ENCODE results near the gene GRIN3B. TPM values are rescaled to one million over a fixed set of nuclear protein-coding genes. Genes with fewer than 3 reads are reported as not detected.

GRIN3B gene
- total and polyA plus RNA-seq, 2 donors (not counting 1 experiment from before 2014, with no cell fraction given) = 0.10 to 0.42 TPM

DNA sequence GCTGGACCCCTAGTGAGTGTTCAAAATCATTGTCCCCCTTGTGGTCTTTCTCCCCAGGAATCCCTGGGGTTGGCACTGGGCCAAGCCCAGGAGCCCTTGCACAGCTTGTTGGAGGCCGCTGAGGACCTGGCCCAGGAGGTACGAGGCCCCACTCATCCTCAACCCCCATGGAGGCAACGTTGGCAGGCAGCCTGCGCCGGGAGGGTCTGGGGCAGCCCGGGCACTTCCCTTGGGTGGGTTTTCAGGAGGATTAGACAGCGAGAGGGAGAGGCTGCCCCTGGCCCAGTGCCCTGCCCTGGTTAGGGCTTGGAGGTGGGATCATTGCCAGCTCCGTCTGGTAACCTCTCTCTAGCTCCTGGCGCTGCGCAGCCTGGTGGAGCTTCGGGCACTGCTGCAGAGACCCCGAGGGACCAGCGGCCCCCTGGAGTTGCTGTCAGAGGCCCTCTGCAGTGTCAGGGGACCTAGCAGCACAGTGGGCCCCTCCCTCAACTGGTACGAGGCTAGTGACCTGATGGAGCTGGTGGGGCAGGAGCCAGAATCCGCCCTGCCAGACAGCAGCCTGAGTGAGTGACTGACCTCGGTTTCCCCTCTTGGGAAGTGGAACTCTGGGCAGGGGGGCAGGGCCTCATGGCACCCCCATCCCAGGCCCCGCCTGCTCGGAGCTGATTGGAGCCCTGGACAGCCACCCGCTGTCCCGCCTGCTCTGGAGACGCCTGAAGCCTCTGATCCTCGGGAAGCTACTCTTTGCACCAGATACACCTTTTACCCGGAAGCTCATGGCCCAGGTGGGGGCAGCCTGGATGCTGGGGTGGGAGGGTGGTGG lies 42.7 kb downstream of the GRIN3B start:
- Mint-ChIP-seq H3K4me3 (peak overlapping the region; percentile 19), H3K27me3 (no peaks in the 10 kb centered on the region), H3K9me3 (ENCODE audit: insufficient read depth) (no peaks in the 10 kb centered on the region), H3K4me1 (peaks cover 38% of the 10 kb centered on the region), H3K27ac (no peak overlapping the region)
- H3K4me3 ChIP-seq (ENCODE audit: control extremely low read depth in 1 of 5, extremely low read depth in 1 of 5, insufficient read depth in 1 of 5, low read depth in 2 of 5, low read length in 4 of 5) = no peak overlapping the region
- ChIA-PET POLR2A (interaction anchor here (0.6 to 2.4 kb wide), 4 partner anchors 22 to 47 kb away, joined by 3 to 10 read pairs (median 6); no protein-coding TSS in a partner anchor), CTCF (interaction anchor here (1.2 kb wide), 1 partner anchor 22 kb away, joined by 7 read pairs; no protein-coding TSS in a partner anchor)
- no peak overlapping the region for H3K9ac ChIP-seq (ENCODE audit: low read length)
- no peak overlapping the region for H2AFZ ChIP-seq (ENCODE audit: insufficient read depth, low read depth, low read length, poor library complexity, severe bottlenecking)
- WGBS (ENCODE audit: insufficient coverage) = 97% methylated on average over 20 of the region's 23 CpGs
- H3K27me3 ChIP-seq (replicated peaks in 1 of 4; ENCODE audit: control extremely low read depth in 1 of 4, control insufficient read depth in 3 of 4, insufficient read depth in 4 of 4, low read length in 3 of 4) = no peaks in the 10 kb centered on the region
- no peak overlapping the region for H3K27ac ChIP-seq (ENCODE audit: low read length in 2 of 2)
- no peak overlapping the region for H3K4me2 ChIP-seq (replicated peaks; ENCODE audit: low read depth, low read length, poor library complexity, severe bottlenecking)
- peaks cover 0 to 50% of the 10 kb centered on the region in 2 experiments for H3K36me3 ChIP-seq (replicated peaks in 1 of 2; ENCODE audit: control extremely low read depth in 1 of 2, control insufficient read depth in 1 of 2, extremely low read depth in 1 of 2, insufficient read depth in 2 of 2, low read length in 1 of 2)
- peaks cover 0 to 4% (median 0%) of the 10 kb centered on the region in 3 donors for H3K9me3 ChIP-seq (ENCODE audit: control extremely low read depth in 1 of 3, control insufficient read depth in 2 of 3, insufficient read depth in 1 of 3, low read length in 2 of 3)
- ATAC-seq (ENCODE audit: low read depth) = no peak
- TF ChIP-seq EZH2 (IDR thresholded peaks at IDR 0.05; ENCODE audit: borderline replicate concordance, insufficient read depth, low read depth, low read length, poor library complexity, severe bottlenecking) = no peak
- TF ChIP-seq, protein P1, sequence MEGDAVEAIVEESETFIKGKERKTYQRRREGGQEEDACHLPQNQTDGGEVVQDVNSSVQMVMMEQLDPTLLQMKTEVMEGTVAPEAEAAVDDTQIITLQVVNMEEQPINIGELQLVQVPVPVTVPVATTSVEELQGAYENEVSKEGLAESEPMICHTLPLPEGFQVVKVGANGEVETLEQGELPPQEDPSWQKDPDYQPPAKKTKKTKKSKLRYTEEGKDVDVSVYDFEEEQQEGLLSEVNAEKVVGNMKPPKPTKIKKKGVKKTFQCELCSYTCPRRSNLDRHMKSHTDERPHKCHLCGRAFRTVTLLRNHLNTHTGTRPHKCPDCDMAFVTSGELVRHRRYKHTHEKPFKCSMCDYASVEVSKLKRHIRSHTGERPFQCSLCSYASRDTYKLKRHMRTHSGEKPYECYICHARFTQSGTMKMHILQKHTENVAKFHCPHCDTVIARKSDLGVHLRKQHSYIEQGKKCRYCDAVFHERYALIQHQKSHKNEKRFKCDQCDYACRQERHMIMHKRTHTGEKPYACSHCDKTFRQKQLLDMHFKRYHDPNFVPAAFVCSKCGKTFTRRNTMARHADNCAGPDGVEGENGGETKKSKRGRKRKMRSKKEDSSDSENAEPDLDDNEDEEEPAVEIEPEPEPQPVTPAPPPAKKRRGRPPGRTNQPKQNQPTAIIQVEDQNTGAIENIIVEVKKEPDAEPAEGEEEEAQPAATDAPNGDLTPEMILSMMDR (IDR thresholded peaks at IDR 0.05) = no peak
- DNase-seq = no peak
- H4K20me1 ChIP-seq (ENCODE audit: control insufficient read depth, insufficient read depth, low read length, poor library complexity, severe bottlenecking) = peaks cover 69% of the 10 kb centered on the region
- H3K79me2 ChIP-seq (ENCODE audit: control insufficient read depth, insufficient read depth, low read length) = peaks cover 59% of the 10 kb centered on the region
- intact Hi-C loops (cut with micrococcal nuclease) = no loop called here
- H3K4me1 ChIP-seq (ENCODE audit: control insufficient read depth in 2 of 2, insufficient read depth in 2 of 2, low read length in 2 of 2) = peaks cover 24 to 49% of the 10 kb centered on the region in 2 donors

DNA sequence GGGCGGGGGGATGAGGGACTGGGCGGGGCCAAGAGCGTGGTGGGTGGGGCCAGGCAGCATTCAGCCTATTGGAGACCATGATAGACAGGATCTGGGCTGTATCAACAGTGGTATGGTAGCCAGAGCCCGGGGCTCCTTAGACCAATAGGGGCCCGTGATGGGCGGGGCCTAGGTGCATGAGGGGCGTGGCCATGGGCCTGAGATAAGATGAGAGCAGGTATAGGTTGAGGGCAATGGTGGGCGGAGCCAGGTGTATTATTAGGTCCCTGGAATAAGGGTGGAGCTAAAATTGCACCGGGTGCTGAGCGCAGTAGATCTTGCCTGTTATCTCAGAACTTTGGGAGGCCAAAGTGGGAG lies 45.0 kb downstream of the GRIN3B start:
- Mint-ChIP-seq H3K27me3 (no peaks in the 10 kb centered on the region), H3K27ac (no peak overlapping the region), H3K4me3 (no peak overlapping the region), H3K9me3 (ENCODE audit: insufficient read depth) (no peaks in the 10 kb centered on the region), H3K4me1 (peaks cover 17% of the 10 kb centered on the region)
- no peak overlapping the region for H3K27ac ChIP-seq (ENCODE audit: low read length in 2 of 2)
- no peak overlapping the region for H2AFZ ChIP-seq (ENCODE audit: insufficient read depth, low read depth, low read length, poor library complexity, severe bottlenecking)
- H3K79me2 ChIP-seq (ENCODE audit: control insufficient read depth, insufficient read depth, low read length) = peaks cover 60% of the 10 kb centered on the region
- H3K4me3 ChIP-seq (ENCODE audit: control extremely low read depth in 1 of 5, extremely low read depth in 1 of 5, insufficient read depth in 1 of 5, low read depth in 2 of 5, low read length in 4 of 5) = no peak overlapping the region
- TF ChIP-seq, protein P1 (IDR thresholded peaks at IDR 0.05) = no peak
- no peak for TF ChIP-seq EZH2 (IDR thresholded peaks at IDR 0.05; ENCODE audit: borderline replicate concordance, insufficient read depth, low read depth, low read length, poor library complexity, severe bottlenecking)
- DNase-seq (peak; percentile 70), ATAC-seq (ENCODE audit: low read depth) (peak; percentile 15)
- 79% methylated on average over 10 of the region's 10 CpGs for WGBS (ENCODE audit: insufficient coverage)
- peaks cover 11 to 30% of the 10 kb centered on the region in 2 donors for H3K4me1 ChIP-seq (ENCODE audit: control insufficient read depth in 2 of 2, insufficient read depth in 2 of 2, low read length in 2 of 2)
- CTCF ChIA-PET = no interaction called here
- POLR2A ChIA-PET = interaction anchor here (0.6 kb wide), 1 partner anchor 428 kb away, joined by 8 read pairs; no protein-coding TSS in a partner anchor
- peaks cover 0 to 58% of the 10 kb centered on the region in 2 experiments for H3K36me3 ChIP-seq (replicated peaks in 1 of 2; ENCODE audit: control extremely low read depth in 1 of 2, control insufficient read depth in 1 of 2, extremely low read depth in 1 of 2, insufficient read depth in 2 of 2, low read length in 1 of 2)
- H4K20me1 ChIP-seq (ENCODE audit: control insufficient read depth, insufficient read depth, low read length, poor library complexity, severe bottlenecking) = peaks cover 69% of the 10 kb centered on the region
- intact Hi-C loops (cut with micrococcal nuclease) = no loop called here
- no peak overlapping the region for H3K4me2 ChIP-seq (replicated peaks; ENCODE audit: low read depth, low read length, poor library complexity, severe bottlenecking)
- H3K9me3 ChIP-seq (ENCODE audit: control extremely low read depth in 1 of 3, control insufficient read depth in 2 of 3, insufficient read depth in 1 of 3, low read length in 2 of 3) = peaks cover 0 to 4% (median 0%) of the 10 kb centered on the region in 3 donors
- no peaks in the 10 kb centered on the region for H3K27me3 ChIP-seq (replicated peaks in 1 of 4; ENCODE audit: control extremely low read depth in 1 of 4, control insufficient read depth in 3 of 4, insufficient read depth in 4 of 4, low read length in 3 of 4)
- no peak overlapping the region for H3K9ac ChIP-seq (ENCODE audit: low read length)

Measured in B cell (primary cell).